HG02623 (cell line): ENCODE measurements around the gene RAB11A.

Experiments used
- ATAC-seq: cut with Tn5 transposase; IDR thresholded peaks from one replicate; pipeline ENCODE4 v1.9.1; 2021; ENCODE audit warnings: moderate library complexity; ENCODE audit not compliant: unreplicated experiment

The RAB11A gene

DNA sequence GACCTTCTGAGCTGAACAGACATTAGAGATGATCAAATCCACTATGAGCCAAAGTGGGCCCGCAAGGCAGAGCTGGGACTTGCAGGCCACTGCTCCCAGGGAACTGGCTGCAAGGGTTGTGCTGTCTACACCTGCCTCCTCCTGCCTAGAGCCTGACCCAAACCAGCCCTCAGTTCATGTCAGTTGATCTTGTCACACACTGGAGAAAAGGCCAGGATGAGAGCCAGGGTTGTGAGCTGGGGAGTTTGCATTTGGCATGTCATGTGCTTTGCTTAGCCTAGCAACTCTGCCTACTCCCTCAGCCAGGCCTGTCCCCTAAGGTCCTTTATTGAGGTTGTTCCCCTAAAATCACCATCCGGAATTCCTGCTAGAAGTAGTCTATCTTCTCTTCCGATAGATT lies 67.8 kb downstream of the RAB11A start:
- ATAC-seq: no peak

DNA sequence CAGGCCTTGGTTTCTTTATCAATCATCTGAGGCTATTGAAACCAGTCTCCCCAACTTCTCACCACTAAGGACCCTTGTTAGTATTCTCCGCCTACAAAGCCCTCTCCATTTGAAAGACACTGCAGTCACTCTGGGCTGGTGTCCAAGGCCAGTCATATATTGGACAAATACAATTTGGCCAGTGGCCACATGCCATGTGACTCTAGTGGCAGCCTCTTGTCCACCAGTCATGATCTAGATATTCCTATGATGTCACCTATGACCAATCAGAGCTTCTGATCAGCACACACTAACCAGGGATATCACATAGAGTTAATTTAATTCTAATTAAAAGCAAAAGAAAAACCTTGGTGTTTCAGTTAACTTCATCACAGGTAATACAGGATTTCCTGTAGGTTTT lies 68.2 kb downstream of the RAB11A start:
- ATAC-seq: no peak

DNA sequence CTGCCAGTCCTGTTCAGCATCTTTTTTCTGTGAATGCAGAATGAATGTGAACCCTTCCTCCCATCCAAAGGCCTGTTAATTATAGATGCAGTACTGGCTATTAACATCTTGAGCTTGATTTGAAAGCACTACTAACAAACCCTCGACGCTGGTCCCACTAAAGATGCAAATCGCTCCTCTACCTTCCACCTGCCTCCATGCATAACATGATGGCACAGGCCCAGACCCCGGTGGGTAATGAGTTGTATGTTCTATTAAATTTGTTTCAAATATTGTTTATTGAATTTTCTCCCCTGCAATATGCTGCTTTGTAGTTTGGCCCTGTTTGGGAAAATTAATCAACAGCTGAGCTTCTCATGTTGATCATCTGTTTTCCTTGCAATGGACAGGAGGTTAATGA lies 69.3 kb downstream of the RAB11A start:
- no peak for ATAC-seq

DNA sequence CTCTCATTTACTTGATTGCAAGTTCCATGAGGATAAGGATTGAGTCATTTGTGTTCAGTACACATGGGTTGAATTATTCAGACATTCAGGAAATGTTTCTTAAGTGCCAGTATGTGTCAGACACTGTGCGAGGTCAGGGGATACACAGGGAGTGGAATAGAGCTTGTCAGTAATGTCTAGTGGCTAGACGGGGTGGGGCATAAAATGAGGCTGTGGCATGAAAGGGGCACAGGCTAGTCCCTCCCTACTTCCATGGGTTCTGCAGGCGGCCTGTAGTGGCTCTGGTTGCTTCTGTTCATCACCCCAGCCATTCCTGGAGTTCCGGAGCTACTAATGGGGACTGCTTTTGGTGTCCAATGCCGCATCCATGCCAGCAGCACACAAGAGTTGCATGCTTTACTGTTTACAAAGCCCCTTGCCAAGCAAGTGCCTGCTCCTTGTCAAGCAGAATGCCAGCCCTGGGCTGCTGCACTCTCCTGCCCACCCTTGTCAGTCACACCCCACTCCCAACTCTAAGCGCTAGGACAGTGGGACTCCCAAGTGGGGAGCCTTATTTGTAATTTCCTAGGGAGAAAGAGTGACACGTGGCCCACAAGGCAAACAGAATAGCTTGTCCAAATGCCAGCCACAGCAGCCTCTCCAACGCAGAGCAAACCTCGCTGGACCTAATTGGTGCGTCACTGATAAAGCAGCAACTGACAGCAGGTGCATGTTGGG lies 70.8 kb downstream of the RAB11A start:
- ATAC-seq: no peak

DNA sequence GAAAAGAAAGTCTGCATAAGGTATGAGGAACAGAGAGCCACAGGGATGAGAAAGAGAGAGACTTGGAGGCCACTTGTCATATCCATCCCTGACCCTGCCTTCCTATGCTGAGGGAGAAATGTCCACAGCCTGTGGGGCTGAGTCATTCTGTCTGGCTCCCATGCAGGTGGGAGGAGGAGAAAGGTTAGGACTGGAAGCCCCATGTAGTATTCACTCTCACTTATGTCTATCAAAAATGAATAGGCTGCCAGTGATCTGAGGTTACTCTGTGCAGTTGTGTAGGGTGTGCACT lies 71.3 kb downstream of the RAB11A start:
- ATAC-seq: no peak
